K562 (cell line): Measurements from ENCODE around the gene MARS1. TPM values are rescaled to one million over a fixed set of nuclear protein-coding genes. Genes with fewer than 3 reads are reported as not detected.

Experiments
- ATAC-seq: fragments of 200-7000 bp; cut with Tn5 transposase; 3 replicates; pipeline ENCODE4 v1.9.1; 2020; ENCODE audit warnings: moderate library complexity
- BruUV-seq: library from RNA; stranded (reverse); fragments of 400-500 nt; replicated peaks from 2 replicates; lab custom pipeline; 2021; lab: Mats Ljungman, UMichigan
- CTCF ChIA-PET: fragments of 300-600 bp; formaldehyde crosslinking; extraction: SDS; loops from one replicate; lab custom pipeline; 2021; ENCODE audit warnings: low intra/inter-chr PET ratio; lab: Yijun Ruan, JAX
- POLR2A ChIA-PET: fragments of 300-600, 350-650 bp; sonication (Branson Sonifier 250); formaldehyde crosslinking; extraction: SDS; loops from one replicate; lab custom pipeline; 2021; ENCODE audit warnings: antibody characterized with exemption, inconsistent platforms; lab: Yijun Ruan, JAX
- DNase-seq, 4 experiments: peaks; one replicate each; pipeline versions ENCODE4 v3.0.0 to v3.0.0-alpha.2; 2011 to 2018; ENCODE audit warnings: low spot score in 3 of 4, mixed read lengths in 3 of 4; ENCODE audit errors: extremely low read depth in 1 of 4
- FAIRE-seq: peaks from 2 replicates; lab custom pipeline; 2011; peaks lifted over from hg19 to GRCh38; lab: Jason Lieb, UNC
- H2AFZ ChIP-seq: 2 replicates; pipeline ENCODE4 v1.6.0; 2011; ENCODE audit warnings: low read depth, low read length, control low read depth, inconsistent platforms
- H3K27ac ChIP-seq: fragments of 200-600 bp; 3 replicates; pipeline ENCODE4 v1.8.0; 2011; ENCODE audit warnings: low read depth, mild to moderate bottlenecking, control low read depth, inconsistent platforms, low read length, moderate library complexity, mixed read lengths; ENCODE audit errors: extremely low read depth
- H3K27me3 ChIP-seq, 2 experiments: fragments of 300-600 bp in 1 of 2; 2 replicates in 1 of 2; 3 replicates in 1 of 2; pipeline versions ENCODE4 v1.6.0 to v1.8.0; 2011; ENCODE audit warnings: inconsistent platforms in 2 of 2, low read length in 2 of 2, mild to moderate bottlenecking in 1 of 2, mixed read lengths in 1 of 2, moderate library complexity in 1 of 2; ENCODE audit not compliant: control insufficient read depth in 2 of 2, insufficient read depth in 2 of 2
- H3K36me3 ChIP-seq: fragments of 300-600 bp; 3 replicates; pipeline ENCODE4 v1.8.0; 2011; ENCODE audit warnings: mild to moderate bottlenecking, low read length, inconsistent platforms; ENCODE audit not compliant: control insufficient read depth, insufficient read depth
- H3K4me1 ChIP-seq, 2 experiments: fragments of 200-600 bp in 1 of 2; replicated peaks in 1 of 2; 2 replicates in 1 of 2; 3 replicates in 1 of 2; pipeline versions ENCODE4 v1.5.1 to v1.8.0; 2011; ENCODE audit warnings: inconsistent platforms in 2 of 2, low read length in 2 of 2, mild to moderate bottlenecking in 1 of 2, mixed read lengths in 1 of 2, moderate library complexity in 1 of 2; ENCODE audit not compliant: control insufficient read depth in 2 of 2, insufficient read depth in 2 of 2
- H3K4me2 ChIP-seq: 2 replicates; pipeline ENCODE4 v1.6.1; 2011; ENCODE audit warnings: low read length, control low read depth, inconsistent platforms, mixed read lengths; ENCODE audit not compliant: insufficient read depth
- H3K4me3 ChIP-seq: fragments of 200-600 bp; sonication (generic), shearing (Covaris generic); 2 replicates; pipeline ENCODE4 v1.5.1; 2016; ENCODE audit warnings: control low read depth, inconsistent platforms
- H3K79me2 ChIP-seq: fragments of 200-600 bp; 3 replicates; pipeline ENCODE4 v1.8.0; 2011; ENCODE audit warnings: low read length, inconsistent platforms; ENCODE audit not compliant: control insufficient read depth, insufficient read depth
- H3K9ac ChIP-seq, 2 experiments: 2 replicates each; pipeline versions ENCODE4 v1.6.0 to v1.6.1; 2011; ENCODE audit warnings: low read depth in 2 of 2, low read length in 2 of 2, control low read depth in 1 of 2, inconsistent platforms in 1 of 2, mild to moderate bottlenecking in 1 of 2, mixed read lengths in 1 of 2; ENCODE audit not compliant: insufficient read depth in 1 of 2
- H3K9me1 ChIP-seq: one replicate; pipeline ENCODE4 v1.6.0; 2011; ENCODE audit warnings: inconsistent platforms, mild to moderate bottlenecking, low read length, moderate library complexity; ENCODE audit not compliant: control insufficient read depth, insufficient read depth
- H3K9me3 ChIP-seq: replicated peaks from 2 replicates; pipeline ENCODE4 v1.5.1; 2011; ENCODE audit warnings: low read depth, low read length, inconsistent platforms; ENCODE audit not compliant: control insufficient read depth, insufficient read depth
- H4K20me1 ChIP-seq: replicated peaks from 2 replicates; pipeline ENCODE4 v1.6.1; 2011; ENCODE audit warnings: low read length, inconsistent platforms, mixed read lengths; ENCODE audit not compliant: control insufficient read depth, insufficient read depth
- CHD4 ChIP-seq: fragments of 200-600 bp; sonication (generic); IDR thresholded peaks from 3 replicates; pipeline ENCODE4 v1.6.1; 2012; ENCODE audit warnings: low read depth, mild to moderate bottlenecking, mixed read lengths, low read length, inconsistent platforms; ENCODE audit not compliant: insufficient read depth, insufficient replicate concordance, poor library complexity, severe bottlenecking
- MCM5 ChIP-seq: fragments of 450-650 bp; IDR thresholded peaks from 2 replicates; pipeline ENCODE4 v1.6.1; 2016; ENCODE audit warnings: low read depth
- PML ChIP-seq: IDR thresholded peaks from 2 replicates; pipeline ENCODE4 v1.6.1; 2012; ENCODE audit warnings: low read length, inconsistent platforms
- POLR2H ChIP-seq: IDR thresholded peaks from 2 replicates; pipeline ENCODE4 v1.6.1; 2016; ENCODE audit warnings: missing genetic modification characterization, low read depth, mild to moderate bottlenecking, control low read depth, missing compliant biosample characterization, moderate library complexity
- WGBS: fragments of 100-300 bp; shearing (Covaris generic); methylation state at CpG from one replicate; pipeline ENCODE4 v1.1.6; 2016; ENCODE audit warnings: low coverage, mixed read lengths; ENCODE audit not compliant: insufficient coverage; ENCODE audit errors: missing lambda C conversion rate; 5-methylcytosine and 5-hydroxymethylcytosine counted together
- in situ Hi-C: fragments of 300-500 bp; cut with MboI; formaldehyde crosslinking; loops from 4 replicates; pipeline ENCODE4 v1.15.0; 2018; ENCODE audit warnings: inconsistent platforms, mixed read lengths
- intact Hi-C: fragments of 100-400 bp; cut with micrococcal nuclease; formaldehyde crosslinking; loops from 2 replicates; pipeline ENCODE4 v1.14.2; 2022
- polyA plus RNA-seq, 8 experiments: library from polyadenylated mRNA; depleted of rRNA in 4 of 8; stranded (reverse) in 5 of 8; unstranded in 3 of 8; fragments of >200 nt; fragmentation: Nextera tagmentation in 2 of 8; fragmentation: Illumina TruSeq in 1 of 8; extraction: Ambion mirVana in 2 of 8; extraction: Trizol in 1 of 8; gene quantifications; 2 replicates each; pipeline versions ENCODE4 v1.2.1 to v1.2.3, GENCODE V29; 2011 to 2014; ENCODE audit warnings: inconsistent platforms in 1 of 8, missing spikeins in 1 of 8
- total RNA-seq, 7 experiments: library from RNA; depleted of rRNA in 6 of 7; stranded (reverse); fragments of >200 nt in 6 of 7; fragmentation: Illumina TruSeq in 2 of 7; extraction: Trizol in 2 of 7; gene quantifications; 2 replicates each; pipeline versions ENCODE4 v1.2.1 to v1.2.3, GENCODE V29; 2011 to 2021; ENCODE audit warnings: low replicate concordance in 1 of 7
- TF ChIP-seq, protein P1 (sequence below): fragments of 450-650 bp; formaldehyde crosslinking; IDR thresholded peaks from 2 replicates; pipeline ENCODE4 v1.4.0; 2020; ENCODE audit warnings: mild to moderate bottlenecking, moderate library complexity
- TF ChIP-seq, protein P2 (sequence below): fragments of 450-650 bp; formaldehyde crosslinking; IDR thresholded peaks from 2 replicates; pipeline ENCODE4 v1.4.0; 2020; ENCODE audit warnings: mild to moderate bottlenecking

The MARS1 gene
- total and polyA plus RNA-seq, 9 of the 15 experiments (the other 6 are each of a cell fraction or from before 2014, with no cell fraction given) = 117 to 382 (median 220) TPM

DNA sequence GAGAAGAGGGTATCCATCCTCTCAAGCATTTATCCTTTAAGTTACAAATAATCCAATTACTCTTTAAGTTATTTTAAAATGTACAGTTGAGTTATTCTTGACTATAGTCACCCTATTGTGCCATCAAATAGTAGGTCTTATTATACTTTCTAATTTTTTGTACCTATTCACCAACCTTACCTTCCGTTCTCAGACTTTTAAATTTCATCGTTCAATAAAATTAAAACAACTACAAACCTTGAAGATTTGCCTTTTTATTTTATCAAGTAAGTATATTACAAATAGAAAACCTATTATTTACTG, 60.1 kb downstream of the MARS1 start:
- Histone ChIP-seq H3K9me3 (no peaks in the 10 kb centered on the region), H4K20me1 (no peaks in the 10 kb centered on the region), H3K9ac (peak overlapping the region in 1 of 2 experiments; percentile 94; a peak in 1 of 4 replicates), H3K4me3 (no peak overlapping the region), H3K27ac (peak overlapping the region; percentile 84; the same call in 1 of the 3 replicates), H3K4me2 (no peak overlapping the region), H3K79me2 (peaks cover 66% of the 10 kb centered on the region), H3K4me1 (peaks cover 45 to 60% of the 10 kb centered on the region in 2 experiments), H3K36me3 (peaks cover 30% of the 10 kb centered on the region), H3K9me1 (no peaks in the 10 kb centered on the region), H2AFZ (no peak overlapping the region; the same call in 1 of the 2 replicates)
- intact Hi-C loops = no loop called here
- no peak for DNase-seq
- FAIRE-seq = no peak
- 81% methylated on average over 2 of the region's 2 CpGs for whole genome bisulfite sequencing
- in situ Hi-C loops = no loop called here
- CTCF ChIA-PET = no interaction called here
- BruUV-seq = no TSS peak
- POLR2A ChIA-PET = interaction anchor here (0.6 to 1.0 kb wide), 4 partner anchors 9 to 300 kb away, joined by 3 to 5 read pairs (median 4); partner anchors contain the start of gene DDIT3
- TF ChIP-seq, protein P1, sequence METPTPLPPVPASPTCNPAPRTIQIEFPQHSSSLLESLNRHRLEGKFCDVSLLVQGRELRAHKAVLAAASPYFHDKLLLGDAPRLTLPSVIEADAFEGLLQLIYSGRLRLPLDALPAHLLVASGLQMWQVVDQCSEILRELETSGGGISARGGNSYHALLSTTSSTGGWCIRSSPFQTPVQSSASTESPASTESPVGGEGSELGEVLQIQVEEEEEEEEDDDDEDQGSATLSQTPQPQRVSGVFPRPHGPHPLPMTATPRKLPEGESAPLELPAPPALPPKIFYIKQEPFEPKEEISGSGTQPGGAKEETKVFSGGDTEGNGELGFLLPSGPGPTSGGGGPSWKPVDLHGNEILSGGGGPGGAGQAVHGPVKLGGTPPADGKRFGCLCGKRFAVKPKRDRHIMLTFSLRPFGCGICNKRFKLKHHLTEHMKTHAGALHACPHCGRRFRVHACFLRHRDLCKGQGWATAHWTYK (CRISPR knock-in tag) = no peak
- TF ChIP-seq MCM5 = no peak
- TF ChIP-seq POLR2H = peak; percentile 77
- no peak for TF ChIP-seq PML
- TF ChIP-seq CHD4 = no peak
- TF ChIP-seq, protein P2, sequence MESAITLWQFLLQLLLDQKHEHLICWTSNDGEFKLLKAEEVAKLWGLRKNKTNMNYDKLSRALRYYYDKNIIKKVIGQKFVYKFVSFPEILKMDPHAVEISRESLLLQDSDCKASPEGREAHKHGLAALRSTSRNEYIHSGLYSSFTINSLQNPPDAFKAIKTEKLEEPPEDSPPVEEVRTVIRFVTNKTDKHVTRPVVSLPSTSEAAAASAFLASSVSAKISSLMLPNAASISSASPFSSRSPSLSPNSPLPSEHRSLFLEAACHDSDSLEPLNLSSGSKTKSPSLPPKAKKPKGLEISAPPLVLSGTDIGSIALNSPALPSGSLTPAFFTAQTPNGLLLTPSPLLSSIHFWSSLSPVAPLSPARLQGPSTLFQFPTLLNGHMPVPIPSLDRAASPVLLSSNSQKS (CRISPR knock-in tag) = no peak
- TF ChIP-seq, all 486 proteins: peak for 1
- ATAC-seq = no peak
- H3K27me3 ChIP-seq = no peaks in the 10 kb centered on the region
